ENCODE measurements around the gene THOC1.
"Not testable (repeated sequence)": the region's sequence is repeated elsewhere in the genome, so short reads cannot be mapped to it uniquely, and the experiment has no call there.

The THOC1 gene

GRCh38 chr18:295756-296490, 28.1 kb upstream of the THOC1 start:
- H3K9me3 ChIP-seq (ENCODE audit: control extremely low read depth in 1 of 5, control insufficient read depth in 4 of 5, insufficient read depth in 2 of 5, low read depth in 1 of 5, low read length in 4 of 5) = no peaks in the 10 kb centered on the region
- no peak overlapping the region for H3K27ac ChIP-seq (ENCODE audit: insufficient read depth in 1 of 2, low read depth in 1 of 2, low read length in 2 of 2, poor library complexity in 1 of 2, severe bottlenecking in 2 of 2)
- H3K36me3 ChIP-seq (ENCODE audit: control insufficient read depth in 4 of 4, insufficient read depth in 4 of 4, low read length in 3 of 4) = no peaks in the 10 kb centered on the region
- DNase-seq = no peak
- no CpG with 5 or more reads among the region's 3 CpGs for WGBS (ENCODE audit: insufficient coverage)
- H3K4me3 ChIP-seq (ENCODE audit: control insufficient read depth in 1 of 7, extremely low read depth in 1 of 7, insufficient read depth in 4 of 7, low read depth in 2 of 7, low read length in 6 of 7) = no peak overlapping the region
- ChIA-PET POLR2A (no interaction called here), CTCF (interaction anchor here (1.0 to 1.7 kb wide), 4 partner anchors 11 to 325 kb away, joined by 3 to 11 read pairs (median 4); no protein-coding TSS in a partner anchor)
- H3K27me3 ChIP-seq (replicated peaks in 2 of 5; ENCODE audit: control insufficient read depth in 4 of 5, insufficient read depth in 5 of 5, low read length in 4 of 5) = no peaks in the 10 kb centered on the region
- H3K4me1 ChIP-seq (ENCODE audit: control extremely low read depth in 1 of 4, control insufficient read depth in 4 of 4, insufficient read depth in 4 of 4, low read length in 3 of 4) = peaks cover 0 to 7% (median 0%) of the 10 kb centered on the region in 4 experiments

- Histone ChIP-seq H3K4me3 (ENCODE audit: control insufficient read depth in 1 of 7, extremely low read depth in 1 of 7, insufficient read depth in 4 of 7, low read depth in 2 of 7, low read length in 6 of 7) (no peak overlapping the region), H3K27me3 (replicated peaks in 2 of 5; ENCODE audit: control insufficient read depth in 4 of 5, insufficient read depth in 5 of 5, low read length in 4 of 5) (no peaks in the 10 kb centered on the region), H3K4me1 (ENCODE audit: control extremely low read depth in 1 of 4, control insufficient read depth in 4 of 4, insufficient read depth in 4 of 4, low read length in 3 of 4) (peaks cover 0 to 7% (median 0%) of the 10 kb centered on the region in 4 experiments), H3K9me3 (ENCODE audit: control extremely low read depth in 1 of 5, control insufficient read depth in 4 of 5, insufficient read depth in 2 of 5, low read depth in 1 of 5, low read length in 4 of 5) (no peaks in the 10 kb centered on the region), H3K27ac (ENCODE audit: insufficient read depth in 1 of 2, low read depth in 1 of 2, low read length in 2 of 2, poor library complexity in 1 of 2, severe bottlenecking in 2 of 2) (no peak overlapping the region), H3K36me3 (ENCODE audit: control insufficient read depth in 4 of 4, insufficient read depth in 4 of 4, low read length in 3 of 4) (no peaks in the 10 kb centered on the region)
- WGBS (ENCODE audit: insufficient coverage) = 100% methylated on average over 2 of the region's 3 CpGs
- CTCF ChIA-PET = interaction anchor here (1.0 to 2.2 kb wide), 8 partner anchors 8 to 329 kb away, joined by 3 to 13 read pairs (median 5); no protein-coding TSS in a partner anchor
- no peak for DNase-seq
- POLR2A ChIA-PET = no interaction called here
Observed at GRCh38 chr18:294566-294965, 26.7 kb upstream of the THOC1 start.

GRCh38 chr18:293536-293935, 25.7 kb upstream of the THOC1 start:
- peaks cover 0 to 7% (median 0%) of the 10 kb centered on the region in 4 experiments for H3K4me1 ChIP-seq (ENCODE audit: control extremely low read depth in 1 of 4, control insufficient read depth in 4 of 4, insufficient read depth in 4 of 4, low read length in 3 of 4)
- DNase-seq = peak in 1 of 3 donors; percentile 11
- H3K36me3 ChIP-seq (ENCODE audit: control insufficient read depth in 4 of 4, insufficient read depth in 4 of 4, low read length in 3 of 4) = no peaks in the 10 kb centered on the region
- CTCF ChIA-PET = interaction anchor here (1.0 to 2.2 kb wide), 10 partner anchors 9 to 334 kb away, joined by 3 to 13 read pairs (median 5); no protein-coding TSS in a partner anchor
- POLR2A ChIA-PET = no interaction called here
- no peak overlapping the region for H3K4me3 ChIP-seq (ENCODE audit: control insufficient read depth in 1 of 7, extremely low read depth in 1 of 7, insufficient read depth in 4 of 7, low read depth in 2 of 7, low read length in 6 of 7)
- no peaks in the 10 kb centered on the region for H3K9me3 ChIP-seq (ENCODE audit: control extremely low read depth in 1 of 5, control insufficient read depth in 4 of 5, insufficient read depth in 2 of 5, low read depth in 1 of 5, low read length in 4 of 5)
- no peak overlapping the region for H3K27ac ChIP-seq (ENCODE audit: insufficient read depth in 1 of 2, low read depth in 1 of 2, low read length in 2 of 2, poor library complexity in 1 of 2, severe bottlenecking in 2 of 2)
- H3K27me3 ChIP-seq (replicated peaks in 2 of 5; ENCODE audit: control insufficient read depth in 4 of 5, insufficient read depth in 5 of 5, low read length in 4 of 5) = no peaks in the 10 kb centered on the region
- WGBS (ENCODE audit: insufficient coverage) = no CpG with 5 or more reads among the region's 4 CpGs

- POLR2A ChIA-PET = no interaction called here
- Histone ChIP-seq H3K9me3 (ENCODE audit: control extremely low read depth in 1 of 5, control insufficient read depth in 4 of 5, insufficient read depth in 2 of 5, low read depth in 1 of 5, low read length in 4 of 5) (no peaks in the 10 kb centered on the region), H3K27ac (ENCODE audit: insufficient read depth in 1 of 2, low read depth in 1 of 2, low read length in 2 of 2, poor library complexity in 1 of 2, severe bottlenecking in 2 of 2) (no peak overlapping the region), H3K4me1 (ENCODE audit: control extremely low read depth in 1 of 4, control insufficient read depth in 4 of 4, insufficient read depth in 4 of 4, low read length in 3 of 4) (no peaks in the 10 kb centered on the region), H3K27me3 (replicated peaks in 2 of 5; ENCODE audit: control insufficient read depth in 4 of 5, insufficient read depth in 5 of 5, low read length in 4 of 5) (no peaks in the 10 kb centered on the region), H3K36me3 (ENCODE audit: control insufficient read depth in 4 of 4, insufficient read depth in 4 of 4, low read length in 3 of 4) (no peaks in the 10 kb centered on the region), H3K4me3 (ENCODE audit: control insufficient read depth in 1 of 7, extremely low read depth in 1 of 7, insufficient read depth in 4 of 7, low read depth in 2 of 7, low read length in 6 of 7) (no peak overlapping the region)
- WGBS (ENCODE audit: insufficient coverage) = 92% methylated on average over 3 of the region's 3 CpGs
- DNase-seq = peak in 2 of 3 donors; percentile 16 to 18
- CTCF ChIA-PET = interaction anchor here (0.9 to 2.2 kb wide), 2 partner anchors 23 to 324 kb away, joined by 3 to 13 read pairs; no protein-coding TSS in a partner anchor
Observed at GRCh38 chr18:292271-292670, 24.4 kb upstream of the THOC1 start.

- 100% methylated on average over 2 of the region's 4 CpGs for WGBS (ENCODE audit: insufficient coverage)
- H3K27me3 ChIP-seq (replicated peaks in 2 of 5; ENCODE audit: control insufficient read depth in 4 of 5, insufficient read depth in 5 of 5, low read length in 4 of 5); H3K36me3 ChIP-seq (ENCODE audit: control insufficient read depth in 4 of 4, insufficient read depth in 4 of 4, low read length in 3 of 4); POLR2A ChIA-PET; H3K27ac ChIP-seq (ENCODE audit: insufficient read depth in 1 of 2, low read depth in 1 of 2, low read length in 2 of 2, poor library complexity in 1 of 2, severe bottlenecking in 2 of 2); H3K4me3 ChIP-seq (ENCODE audit: control insufficient read depth in 1 of 7, extremely low read depth in 1 of 7, insufficient read depth in 4 of 7, low read depth in 2 of 7, low read length in 6 of 7); H3K4me1 ChIP-seq (ENCODE audit: control extremely low read depth in 1 of 4, control insufficient read depth in 4 of 4, insufficient read depth in 4 of 4, low read length in 3 of 4); DNase-seq; H3K9me3 ChIP-seq (ENCODE audit: control extremely low read depth in 1 of 5, control insufficient read depth in 4 of 5, insufficient read depth in 2 of 5, low read depth in 1 of 5, low read length in 4 of 5): not testable (repeated sequence)
- CTCF ChIA-PET = interaction anchor here (0.7 to 1.2 kb wide), 2 partner anchors 188 to 297 kb away, joined by 3 to 4 read pairs; no protein-coding TSS in a partner anchor
Observed at GRCh38 chr18:289970-290369, 22.1 kb upstream of the THOC1 start.

- DNase-seq = no peak
- H3K36me3 ChIP-seq (ENCODE audit: control insufficient read depth in 4 of 4, insufficient read depth in 4 of 4, low read length in 3 of 4) = no peaks in the 10 kb centered on the region
- no peaks in the 10 kb centered on the region for H3K9me3 ChIP-seq (ENCODE audit: control extremely low read depth in 1 of 5, control insufficient read depth in 4 of 5, insufficient read depth in 2 of 5, low read depth in 1 of 5, low read length in 4 of 5)
- H3K4me3 ChIP-seq (ENCODE audit: control insufficient read depth in 1 of 7, extremely low read depth in 1 of 7, insufficient read depth in 4 of 7, low read depth in 2 of 7, low read length in 6 of 7) = no peak overlapping the region
- WGBS (ENCODE audit: insufficient coverage) = no CpG with 5 or more reads among the region's 1 CpG
- H3K27ac ChIP-seq (ENCODE audit: insufficient read depth in 1 of 2, low read depth in 1 of 2, low read length in 2 of 2, poor library complexity in 1 of 2, severe bottlenecking in 2 of 2) = no peak overlapping the region
- ChIA-PET CTCF (interaction anchor here (3.2 kb wide), 1 partner anchor 325 kb away, joined by 25 read pairs; no protein-coding TSS in a partner anchor), POLR2A (no interaction called here)
- H3K27me3 ChIP-seq (replicated peaks in 2 of 5; ENCODE audit: control insufficient read depth in 4 of 5, insufficient read depth in 5 of 5, low read length in 4 of 5) = no peaks in the 10 kb centered on the region
- H3K4me1 ChIP-seq (ENCODE audit: control extremely low read depth in 1 of 4, control insufficient read depth in 4 of 4, insufficient read depth in 4 of 4, low read length in 3 of 4) = no peaks in the 10 kb centered on the region
Observed at GRCh38 chr18:289026-289425, 21.2 kb upstream of the THOC1 start.

All from common myeloid progenitor, CD34-positive (primary cell).